T-helper 1 cell (primary cell): ENCODE results near the gene GAA.
"Not testable (repeated sequence)": the region's sequence is repeated elsewhere in the genome, so short reads cannot be mapped to it uniquely, and the experiment has no call there.

Source experiments
- DNase-seq, 5 donors: peaks; one replicate each; pipeline ENCODE4 v3.0.0-alpha.2; 2012 to 2020

GAA gene

GRCh38 chr17:80147035-80147822 is 45.8 kb downstream of the GAA start, which contains the start of gene EIF4A3:
Gene EIF4A3, minus strand, starts transcription at chr17:80147128. Its CDS starts 167 bp downstream, at chr17:80146961.
- peak; percentile 96 to 100 (median 97) for DNase-seq

GRCh38 chr17:80151333-80151732 is 50.0 kb downstream of the GAA start:
- no peak for DNase-seq

- DNase-seq: peak in 1 of 5 donors; percentile 29
Measured at GRCh38 chr17:80152081-80152702, 50.8 kb downstream of the GAA start.

- DNase-seq: no peak
Measured at GRCh38 chr17:80153004-80153403, 51.6 kb downstream of the GAA start.

- DNase-seq: no peak
Measured at GRCh38 chr17:80154166-80154565, 52.8 kb downstream of the GAA start.

GRCh38 chr17:80155600-80155999 is 54.2 kb downstream of the GAA start:
- not testable (repeated sequence) for DNase-seq

GRCh38 chr17:80158846-80159245 is 57.5 kb downstream of the GAA start:
- no peak for DNase-seq

GRCh38 chr17:80160536-80160935 is 59.2 kb downstream of the GAA start:
- DNase-seq: no peak

GRCh38 chr17:80163336-80163735 is 62.0 kb downstream of the GAA start:
- DNase-seq: no peak

GRCh38 chr17:80164185-80164584 is 62.8 kb downstream of the GAA start:
- no peak for DNase-seq

- no peak for DNase-seq
Measured at GRCh38 chr17:80166446-80166845, 65.1 kb downstream of the GAA start.

- no peak for DNase-seq
Measured at GRCh38 chr17:80168371-80168770, 67.0 kb downstream of the GAA start.

- DNase-seq: no peak
Measured at GRCh38 chr17:80169107-80169506, 67.7 kb downstream of the GAA start.
